ENCODE data around the gene TEF.
"Not testable (repeated sequence)": the region's sequence is repeated elsewhere in the genome, so short reads cannot be mapped to it uniquely, and the experiment has no call there.

The TEF gene

DNA sequence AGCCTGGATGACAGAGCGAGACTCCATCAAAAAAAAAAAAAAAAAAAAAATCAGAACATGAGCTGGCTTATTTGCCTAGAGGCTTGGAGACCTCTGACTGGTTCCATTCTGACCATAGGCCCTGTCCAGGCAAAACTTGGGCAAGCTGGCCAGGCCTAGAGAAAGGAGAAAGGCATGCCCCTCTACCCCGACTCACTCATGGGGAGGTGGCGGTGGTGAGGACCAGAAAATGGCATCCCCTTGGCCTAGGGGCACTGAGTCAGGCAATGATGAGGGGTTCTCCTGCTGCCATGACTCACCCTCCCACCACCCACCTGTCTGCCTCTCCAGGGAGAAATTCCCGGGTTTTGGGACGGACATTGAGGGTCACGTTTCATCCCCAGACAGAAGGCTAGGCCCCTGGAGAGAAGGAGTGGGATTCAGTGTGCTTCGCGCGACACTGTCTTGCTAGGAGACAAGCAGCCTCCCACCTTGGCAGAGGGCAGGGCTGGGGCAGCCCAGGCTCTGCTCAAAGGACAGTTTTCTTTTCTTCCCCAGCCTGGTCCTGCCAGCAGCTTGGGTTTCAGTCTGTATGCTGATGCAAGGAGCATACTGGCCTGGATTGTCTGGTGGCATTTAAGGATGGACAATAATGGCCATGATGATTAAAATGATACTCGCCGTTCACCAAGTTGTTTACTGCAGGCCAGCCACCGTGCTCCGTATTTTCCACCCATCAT is 47.6 kb downstream of the TEF start:
- no peak for DNase-seq

DNA sequence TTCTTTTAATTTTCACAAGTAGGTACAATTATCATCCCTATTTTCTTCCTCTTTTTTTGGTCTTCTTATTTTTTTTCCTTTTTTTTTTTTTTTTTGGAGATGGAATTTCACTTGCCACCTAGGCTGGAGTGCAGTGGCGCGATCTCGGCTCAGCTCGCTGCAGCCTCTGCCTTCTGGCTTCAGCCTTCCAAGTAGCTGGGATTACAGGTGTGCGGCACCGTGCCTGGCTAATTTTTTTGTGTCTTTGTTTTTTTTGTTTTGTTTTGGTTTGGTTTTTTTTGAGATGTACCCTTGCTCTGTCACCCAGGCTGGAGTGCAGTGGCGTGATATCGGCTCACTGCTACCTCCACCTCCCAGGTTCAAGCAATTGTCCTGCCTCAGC is 48.2 kb downstream of the TEF start:
- no peak for DNase-seq

DNA sequence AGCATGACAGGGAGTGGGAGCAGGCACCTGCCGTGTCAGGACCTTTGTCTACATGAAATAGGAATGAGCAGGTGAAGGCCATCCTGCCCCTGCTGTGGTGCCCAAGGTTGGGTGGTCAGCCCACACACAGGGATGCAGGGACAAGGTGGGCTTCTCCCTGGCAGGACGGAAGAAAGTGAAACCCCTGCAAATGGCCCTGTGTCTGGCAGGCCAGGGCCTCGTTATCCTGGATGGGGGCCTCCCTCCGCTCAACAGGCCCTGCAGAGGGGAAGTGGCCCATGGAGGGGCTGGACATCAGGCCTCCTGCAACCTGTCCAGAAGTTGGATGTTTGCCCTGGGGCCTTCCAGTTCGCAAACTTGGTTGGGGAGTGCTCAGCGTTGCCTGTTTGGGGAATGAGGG is 49.9 kb downstream of the TEF start:
- no peak for DNase-seq

DNA sequence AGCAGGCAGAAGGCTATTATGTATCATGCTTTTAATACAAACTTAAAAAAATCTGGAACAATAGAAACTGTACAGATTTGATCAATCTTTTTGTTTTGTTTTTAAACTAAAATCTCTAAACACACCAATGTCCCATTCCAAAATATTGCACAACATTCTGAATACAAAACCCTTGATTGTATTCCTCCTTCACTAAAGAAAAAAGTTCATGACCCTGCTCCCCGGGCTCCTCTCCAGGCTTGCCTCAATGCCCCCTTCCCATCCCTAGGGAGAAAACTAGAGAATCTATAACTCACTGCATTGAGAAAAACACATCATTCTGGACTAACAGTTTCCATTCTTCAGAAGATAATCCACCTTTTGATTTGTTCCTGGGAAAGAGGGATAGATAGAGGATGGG is 51.7 kb downstream of the TEF start:
- not testable (repeated sequence) for DNase-seq

DNA sequence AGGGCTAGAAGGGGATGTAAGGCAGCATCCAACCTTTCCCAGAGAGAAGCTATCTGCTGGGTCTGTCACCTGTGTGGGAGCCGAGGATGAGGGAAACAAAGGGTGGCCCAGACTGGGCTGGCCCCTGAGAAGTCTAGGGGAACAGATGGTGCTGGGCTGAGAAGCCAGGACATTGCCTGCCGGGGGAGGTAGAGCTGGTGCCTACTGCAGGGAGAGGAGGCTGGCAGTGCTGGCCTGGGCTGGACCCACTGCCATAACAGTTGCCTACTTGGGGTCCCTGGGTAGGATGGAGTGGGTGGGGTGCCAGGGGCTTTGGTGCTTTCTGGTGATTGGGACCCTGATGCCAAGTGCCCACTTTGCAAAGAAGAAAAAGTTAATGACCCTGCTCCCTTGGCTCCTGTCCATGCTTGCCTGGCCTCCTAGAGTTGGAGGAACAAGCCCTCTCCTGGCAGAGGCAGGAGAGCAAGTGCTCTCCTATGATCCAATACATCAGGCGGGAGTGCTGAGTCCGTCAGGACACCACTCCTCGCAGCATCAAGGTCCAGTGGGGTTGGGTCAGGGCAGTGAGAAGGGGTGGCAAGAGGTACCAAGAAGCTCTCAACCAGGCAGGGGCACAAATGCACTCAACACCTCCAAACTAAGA is 52.7 kb downstream of the TEF start:
- not testable (repeated sequence) for DNase-seq

DNA sequence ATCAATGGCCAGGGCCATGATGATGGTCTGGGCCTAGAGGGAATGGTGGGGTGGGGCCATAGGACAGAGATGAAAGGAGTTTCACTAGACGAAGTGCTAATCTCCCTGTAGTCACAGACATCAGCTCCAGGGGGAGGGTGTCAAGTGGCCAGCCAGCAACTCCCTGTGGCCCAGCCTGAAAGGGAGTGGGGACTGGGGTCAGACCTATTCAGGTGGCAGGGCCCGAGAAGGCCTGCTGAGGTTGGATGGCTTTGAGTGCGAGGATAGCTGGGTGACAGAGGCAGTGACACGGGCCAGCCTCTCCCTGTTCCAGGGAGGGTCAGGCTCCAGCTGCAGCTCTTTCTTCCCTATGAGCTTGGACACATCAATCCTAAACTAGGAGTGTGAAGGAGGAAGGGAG is 53.8 kb downstream of the TEF start:
- no peak for DNase-seq

DNA sequence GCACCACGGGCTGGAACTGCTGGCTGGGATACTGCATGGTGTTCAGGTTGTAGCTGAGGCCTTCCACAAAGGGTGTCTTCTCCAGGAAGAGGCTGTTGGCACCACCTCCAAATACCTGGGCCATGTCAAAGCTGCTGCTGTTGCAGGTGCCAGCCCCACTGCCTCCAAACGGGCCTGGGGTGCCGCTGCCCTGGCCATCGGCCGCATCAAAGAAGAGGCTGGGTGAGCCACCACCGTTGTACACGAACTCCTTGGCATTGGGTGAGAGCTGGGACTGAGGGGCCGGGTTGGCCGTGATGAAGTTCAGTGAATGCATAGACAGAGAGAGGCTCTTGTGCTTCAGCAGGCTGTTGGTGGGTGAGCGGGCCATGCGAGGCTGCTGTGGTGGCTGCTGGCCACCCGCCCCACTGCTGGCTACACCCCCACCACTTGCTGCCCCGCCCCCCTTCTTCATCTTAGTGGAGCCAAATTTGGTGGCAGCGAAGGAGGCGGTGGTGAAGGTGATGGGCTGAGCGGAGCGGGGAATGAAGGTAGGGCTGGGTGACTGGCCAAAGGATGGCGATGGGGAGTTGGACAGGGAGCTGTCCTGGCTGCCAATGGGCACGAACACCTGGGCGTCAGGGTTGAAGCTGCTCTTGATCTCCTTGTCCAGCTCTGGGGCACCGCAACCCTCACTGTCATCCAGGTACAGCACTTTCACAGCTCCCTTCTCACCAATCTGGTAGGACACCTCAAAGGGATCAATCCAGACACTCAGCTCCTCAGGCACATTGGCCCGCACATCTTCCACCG is 54.8 kb downstream of the TEF start:
- no peak for DNase-seq

DNA sequence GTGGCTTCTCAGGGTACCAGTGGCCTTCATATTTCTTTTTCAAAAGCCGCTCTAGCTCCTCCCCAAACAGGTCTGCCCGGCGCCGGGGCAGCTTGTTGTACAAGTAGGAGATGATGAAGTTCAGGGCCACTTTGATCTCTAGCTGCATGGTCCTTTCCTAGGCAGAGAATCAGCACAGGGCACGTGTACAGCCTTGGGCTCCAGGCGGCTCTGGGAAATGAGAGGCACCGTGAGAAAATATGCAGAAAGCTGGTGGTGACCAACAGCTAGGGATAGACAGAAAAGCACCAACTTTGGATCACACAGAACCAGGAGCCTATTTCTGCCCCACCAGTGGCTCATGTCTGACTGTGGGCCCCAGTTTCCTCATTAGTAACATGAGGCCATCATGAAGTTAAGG is 55.5 kb downstream of the TEF start:
- no peak for DNase-seq

DNA sequence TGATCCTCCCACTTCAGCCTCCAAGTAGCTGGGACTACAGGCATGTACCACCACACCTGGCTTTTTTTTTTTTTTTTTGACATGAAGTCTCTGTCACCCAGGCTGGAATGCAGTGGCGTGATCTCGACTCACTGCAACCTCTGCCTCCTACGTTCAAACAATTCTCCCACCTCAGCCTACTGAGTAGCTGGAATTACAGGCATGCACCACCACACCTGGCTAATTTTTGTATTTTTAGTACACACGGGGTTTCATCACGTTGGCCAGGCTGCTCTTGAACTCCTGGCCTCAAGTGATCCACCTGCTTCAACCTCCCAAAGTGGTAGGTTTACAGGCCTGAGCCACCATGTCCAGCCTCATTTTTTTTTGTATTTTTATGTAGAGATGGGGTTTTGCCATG is 58.8 kb downstream of the TEF start:
- not testable (repeated sequence) for DNase-seq

DNA sequence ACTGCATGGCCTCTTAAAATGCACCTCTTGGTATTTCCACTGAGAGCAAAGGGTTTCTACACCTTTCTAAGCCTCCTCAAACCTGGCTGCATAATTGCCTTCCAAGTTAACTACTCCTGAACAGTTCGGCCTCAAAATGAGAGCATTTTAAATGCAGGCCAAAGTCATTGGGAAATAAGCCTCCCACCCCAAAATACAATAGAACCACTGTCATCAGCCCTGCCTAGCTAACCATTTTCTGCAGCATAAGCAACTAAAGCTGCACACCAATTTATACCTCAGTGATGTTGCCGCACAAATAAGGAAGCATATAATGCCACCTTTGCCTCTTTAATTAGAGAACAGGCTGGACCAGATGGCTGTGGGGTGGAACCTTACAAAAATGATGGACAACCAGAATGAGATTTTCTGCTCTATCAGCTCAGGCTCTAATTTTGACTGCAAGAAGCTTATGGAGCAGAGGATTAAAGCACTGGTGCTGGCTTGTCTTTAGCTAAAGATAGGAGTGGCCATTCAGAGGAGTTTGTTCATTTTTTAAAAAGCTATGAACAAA is 60.6 kb downstream of the TEF start:
- DNase-seq: no peak

DNA sequence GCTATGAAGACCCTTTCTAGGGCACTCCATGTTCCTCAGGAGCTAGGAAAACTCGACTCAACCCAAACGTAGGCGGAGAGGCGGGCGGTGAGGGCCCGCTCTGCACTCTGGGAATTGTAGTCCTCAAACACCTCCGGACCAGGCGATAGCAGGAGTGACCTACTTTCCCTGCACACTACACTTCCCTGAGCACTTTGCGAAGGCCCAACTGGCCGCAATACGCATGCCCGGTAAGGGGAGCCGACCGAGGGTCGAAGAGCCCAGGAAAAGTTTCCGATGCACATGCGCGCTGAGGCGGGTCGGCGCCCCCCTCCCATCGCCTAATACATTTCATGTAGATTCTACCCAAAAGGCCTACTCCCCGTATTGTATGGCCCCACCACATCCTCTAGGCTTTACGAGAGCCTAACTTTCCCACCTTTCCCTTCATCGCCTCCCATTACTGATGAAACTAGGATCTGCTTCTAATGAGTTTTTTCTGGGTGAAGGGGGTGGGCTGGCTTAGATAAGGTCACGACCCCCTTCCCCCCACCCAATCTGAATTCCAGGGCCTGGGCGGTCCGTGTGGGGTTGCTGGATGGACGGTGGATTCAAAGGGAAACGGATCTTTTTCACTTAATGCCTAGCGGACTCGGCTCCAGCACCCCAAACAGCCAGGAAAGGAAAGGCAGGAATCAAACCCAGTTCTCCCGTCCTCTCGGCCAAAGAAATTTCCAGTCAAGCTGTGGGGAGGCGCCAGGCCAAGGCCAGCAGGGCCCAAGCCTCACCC is 62.8 kb downstream of the TEF start:
- DNase-seq: peak; percentile 57

DNA sequence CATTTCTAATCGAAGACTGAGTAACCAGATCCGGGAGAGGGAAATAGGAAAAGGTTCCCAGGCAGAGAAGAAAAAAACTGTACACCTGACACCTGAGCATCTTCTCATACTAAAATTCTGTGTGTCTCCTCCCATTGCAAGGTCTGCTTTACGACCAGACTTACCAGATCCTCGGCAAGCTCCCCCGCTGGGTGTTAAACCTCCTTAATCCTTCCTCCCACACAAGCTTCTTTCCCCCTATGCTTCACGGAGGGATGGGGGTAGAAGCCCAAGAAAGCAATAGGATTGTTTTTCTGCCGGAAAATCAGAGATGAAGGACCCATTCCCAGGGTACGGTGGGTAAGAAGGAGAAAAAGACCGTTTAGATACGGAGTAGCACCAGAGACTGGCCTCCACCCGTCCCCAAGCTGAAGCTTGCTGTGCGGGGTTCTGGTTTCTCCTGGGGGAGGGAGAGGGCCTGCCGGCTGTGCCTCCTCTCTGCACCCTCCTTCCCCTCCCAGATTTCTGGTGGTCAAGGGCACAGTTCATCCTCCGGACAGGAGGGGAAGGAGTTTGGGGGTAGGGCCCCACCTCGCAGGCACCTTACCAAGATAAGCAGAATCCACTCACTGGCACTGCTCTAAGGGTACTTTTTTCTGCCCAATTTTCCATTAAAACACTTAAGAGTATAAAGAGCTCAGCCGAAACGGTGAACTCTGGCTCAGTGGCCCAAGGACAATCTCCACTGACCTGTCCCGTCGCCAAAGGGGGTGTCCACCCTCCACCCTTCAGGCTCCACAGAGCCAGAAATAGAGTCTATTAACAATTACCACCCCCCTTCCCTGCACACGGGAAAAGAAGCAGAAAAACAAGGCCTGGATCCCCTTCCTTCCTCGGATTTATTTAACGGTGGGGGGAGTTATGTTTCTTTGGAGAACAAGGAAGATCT is 63.7 kb downstream of the TEF start:
- no peak for DNase-seq

DNA sequence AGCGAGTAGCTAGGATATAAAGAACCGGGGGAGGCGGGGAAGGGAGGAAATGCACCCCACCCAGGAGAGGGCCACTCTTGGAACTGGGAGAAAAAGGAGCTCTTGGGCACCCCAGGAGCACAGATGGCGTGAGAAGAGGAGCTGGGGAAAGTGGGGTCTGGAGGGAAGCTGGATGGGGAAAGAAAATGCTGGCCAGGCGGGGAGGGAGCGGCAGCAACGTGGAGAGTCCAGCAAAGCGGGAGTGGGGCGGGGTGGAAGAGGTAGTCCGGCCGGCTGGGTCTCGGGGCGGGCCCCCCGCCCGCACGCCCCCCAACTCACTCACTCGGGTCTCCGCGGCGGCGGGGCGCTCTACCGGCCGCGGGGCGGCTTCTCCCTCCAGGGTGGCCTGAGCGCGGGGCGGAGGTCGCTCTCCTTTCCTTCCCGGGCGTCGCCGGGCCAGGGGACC is 64.3 kb downstream of the TEF start:
- peak; percentile 38 for DNase-seq

DNA sequence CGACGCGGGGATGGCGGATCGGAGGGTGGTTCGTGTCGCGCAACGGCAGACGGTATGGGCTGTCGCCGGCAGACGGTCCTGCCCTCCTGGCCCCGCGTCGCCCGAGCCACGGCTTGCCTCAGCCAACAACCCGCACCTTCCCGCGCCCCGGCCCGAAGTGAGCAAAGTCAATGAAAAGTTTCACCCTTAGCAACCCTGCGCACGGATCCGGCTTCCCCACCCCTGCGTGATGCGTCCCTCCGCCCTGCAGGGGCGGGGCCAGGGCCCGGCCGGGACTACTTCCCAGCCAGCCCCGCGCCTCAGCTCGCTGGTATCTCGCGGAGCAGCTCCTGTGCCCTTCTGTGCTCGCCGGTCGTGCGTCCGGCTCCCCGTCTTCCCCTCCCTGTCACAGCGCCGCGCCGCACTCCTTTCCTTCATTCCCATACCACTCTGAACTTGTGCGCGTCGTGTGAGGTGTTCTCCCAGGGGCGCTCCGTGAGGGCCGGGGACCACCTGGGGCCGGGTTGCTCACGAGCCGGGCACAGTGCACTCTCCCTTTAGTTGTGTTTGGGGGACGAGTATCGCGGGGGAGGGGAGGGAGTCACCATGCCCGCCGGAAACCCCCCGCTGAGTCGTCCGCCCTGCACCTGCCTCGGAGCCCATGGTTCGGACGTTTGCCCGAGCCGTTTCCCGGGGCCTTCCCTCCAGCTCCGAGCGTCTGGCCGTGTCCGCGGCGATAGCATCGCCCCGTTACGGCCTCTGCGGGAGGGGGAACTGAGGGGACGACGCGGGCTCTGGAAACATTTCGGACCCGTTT is 65.1 kb downstream of the TEF start, which contains the start of gene TOB2:
TOB2 (minus strand) TSS at position 163 of the 796 bp plus-strand sequence. CDS start 9,456 bp downstream, outside the sequence.
- peak; percentile 88 for DNase-seq

DNA sequence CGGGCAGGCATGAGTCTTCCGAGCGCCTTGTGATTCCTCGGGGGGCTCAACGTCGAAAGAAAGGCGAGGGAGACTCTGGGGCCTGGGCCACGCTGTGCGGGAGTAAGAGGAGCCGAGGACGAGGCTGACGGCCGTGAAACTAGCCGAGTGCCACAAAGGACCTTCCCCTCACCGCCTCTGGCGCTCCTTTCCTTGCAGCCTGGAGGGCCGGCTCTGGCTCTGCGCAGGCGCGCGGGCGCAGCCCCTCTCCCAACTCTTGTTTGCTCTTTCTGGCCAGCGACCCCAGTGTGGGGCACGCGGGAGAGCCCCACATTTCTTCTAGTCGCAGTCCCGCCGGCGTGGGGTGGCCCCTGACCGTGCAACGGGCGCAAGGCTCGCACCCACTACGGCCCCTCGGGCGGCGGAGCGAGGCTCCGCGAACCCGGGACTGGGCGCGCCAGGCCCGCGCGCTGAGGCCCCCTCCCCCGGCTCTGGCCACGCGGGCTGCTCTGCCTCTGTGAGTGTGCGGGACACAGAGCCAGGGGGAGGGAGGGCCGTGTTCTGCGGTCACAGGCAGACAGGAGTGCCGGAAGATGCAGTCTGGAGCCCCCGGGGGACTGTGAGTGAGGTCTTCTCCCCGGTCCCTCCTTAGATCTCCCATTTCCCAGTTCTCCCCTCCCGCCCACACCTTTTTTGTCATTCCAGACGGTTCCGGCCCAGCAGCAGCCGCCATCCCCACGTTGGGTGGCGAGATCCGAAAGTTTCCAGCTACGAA is 65.9 kb downstream of the TEF start:
- peak; percentile 36 for DNase-seq

DNA sequence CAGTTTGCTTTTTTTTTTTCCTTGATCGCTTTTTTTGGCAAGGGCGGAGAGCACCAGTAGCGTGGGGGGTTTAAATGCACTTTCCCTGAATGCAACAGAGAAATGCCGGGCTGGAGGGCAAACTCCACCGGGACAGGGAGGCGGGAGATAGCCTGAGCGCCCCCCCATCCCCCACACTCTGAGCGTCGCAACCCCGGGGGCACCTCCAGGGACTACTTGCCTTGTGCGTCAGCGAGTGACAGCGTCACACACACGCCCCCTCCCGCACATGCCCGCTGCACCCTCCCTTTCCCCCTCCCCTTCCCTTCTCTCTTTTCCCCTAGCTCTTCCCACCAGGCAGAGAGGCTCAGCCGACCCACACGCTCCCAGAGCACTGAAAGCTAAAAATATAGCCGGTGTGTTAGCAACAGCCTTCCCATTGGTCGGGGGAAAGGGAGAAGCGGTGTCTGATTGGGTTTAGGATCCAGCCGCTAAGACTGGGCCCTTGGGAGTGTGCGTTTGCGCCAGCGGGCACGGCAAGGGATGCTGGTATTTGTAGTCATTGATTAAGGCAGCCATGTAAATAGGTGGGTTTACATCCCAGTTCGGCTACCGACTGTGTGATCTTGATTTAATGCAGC is 66.6 kb downstream of the TEF start:
- DNase-seq: peak; percentile 68
